Measurements from ENCODE around the gene SLFNL1.

SLFNL1 gene

DNA sequence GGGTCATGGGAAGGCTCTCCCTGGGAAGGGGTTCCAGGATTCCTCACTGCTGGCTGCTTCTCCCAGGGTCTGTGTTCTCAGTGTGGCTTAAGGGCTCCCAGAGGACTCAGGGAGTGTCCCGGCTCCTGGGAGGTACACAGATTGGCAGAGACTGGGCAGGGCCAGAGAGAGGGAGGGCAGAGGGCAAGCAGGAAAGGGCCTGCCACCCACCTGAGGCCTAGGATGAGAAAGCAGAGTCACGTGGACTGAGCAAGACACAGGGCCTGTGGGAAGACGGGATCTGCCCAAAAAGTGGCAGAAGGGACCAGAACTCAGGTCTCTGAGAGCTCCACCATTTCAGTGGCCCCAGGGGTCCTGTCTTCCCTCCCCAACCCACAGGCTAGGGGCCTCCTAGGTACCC lies 871 bp downstream of the SLFNL1 start:
- TF ChIP-seq, protein P1, sequence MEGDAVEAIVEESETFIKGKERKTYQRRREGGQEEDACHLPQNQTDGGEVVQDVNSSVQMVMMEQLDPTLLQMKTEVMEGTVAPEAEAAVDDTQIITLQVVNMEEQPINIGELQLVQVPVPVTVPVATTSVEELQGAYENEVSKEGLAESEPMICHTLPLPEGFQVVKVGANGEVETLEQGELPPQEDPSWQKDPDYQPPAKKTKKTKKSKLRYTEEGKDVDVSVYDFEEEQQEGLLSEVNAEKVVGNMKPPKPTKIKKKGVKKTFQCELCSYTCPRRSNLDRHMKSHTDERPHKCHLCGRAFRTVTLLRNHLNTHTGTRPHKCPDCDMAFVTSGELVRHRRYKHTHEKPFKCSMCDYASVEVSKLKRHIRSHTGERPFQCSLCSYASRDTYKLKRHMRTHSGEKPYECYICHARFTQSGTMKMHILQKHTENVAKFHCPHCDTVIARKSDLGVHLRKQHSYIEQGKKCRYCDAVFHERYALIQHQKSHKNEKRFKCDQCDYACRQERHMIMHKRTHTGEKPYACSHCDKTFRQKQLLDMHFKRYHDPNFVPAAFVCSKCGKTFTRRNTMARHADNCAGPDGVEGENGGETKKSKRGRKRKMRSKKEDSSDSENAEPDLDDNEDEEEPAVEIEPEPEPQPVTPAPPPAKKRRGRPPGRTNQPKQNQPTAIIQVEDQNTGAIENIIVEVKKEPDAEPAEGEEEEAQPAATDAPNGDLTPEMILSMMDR (IDR thresholded peaks at IDR 0.05; ENCODE audit: low read depth, low read length, missing control alignments) = no peak
- no peak overlapping the region for H3K4me3 ChIP-seq (ENCODE audit: low read depth, low read length)
- no peak for DNase-seq (ENCODE audit: low read depth)

DNA sequence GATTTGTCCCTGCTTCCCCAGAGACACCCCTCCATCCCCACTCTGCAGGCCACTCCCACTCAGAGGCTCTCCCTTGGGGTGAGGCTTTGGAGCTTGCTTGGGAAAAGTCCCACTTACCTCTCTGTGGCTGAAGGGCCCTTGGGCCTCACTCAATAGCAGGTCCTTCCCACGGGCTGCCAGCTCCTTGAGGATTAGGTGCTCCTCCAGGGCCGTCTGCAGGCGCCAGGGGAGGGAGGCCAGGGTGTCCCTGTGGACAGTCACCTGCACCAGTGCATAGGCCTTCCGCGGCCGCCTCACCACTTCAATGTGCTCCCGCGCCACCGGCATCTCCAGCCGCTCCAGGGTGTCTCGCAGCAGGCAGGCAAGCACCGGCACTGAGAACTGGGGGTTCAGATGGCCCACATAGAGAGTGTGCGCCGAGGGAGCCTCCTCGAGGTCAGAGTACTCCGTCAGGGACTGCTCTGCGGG lies 1.4 kb downstream of the SLFNL1 start:
- no peak for DNase-seq (ENCODE audit: low read depth)
- no peak overlapping the region for H3K4me3 ChIP-seq (ENCODE audit: low read depth, low read length)
- TF ChIP-seq, protein P1 (IDR thresholded peaks at IDR 0.05; ENCODE audit: low read depth, low read length, missing control alignments) = no peak

DNA sequence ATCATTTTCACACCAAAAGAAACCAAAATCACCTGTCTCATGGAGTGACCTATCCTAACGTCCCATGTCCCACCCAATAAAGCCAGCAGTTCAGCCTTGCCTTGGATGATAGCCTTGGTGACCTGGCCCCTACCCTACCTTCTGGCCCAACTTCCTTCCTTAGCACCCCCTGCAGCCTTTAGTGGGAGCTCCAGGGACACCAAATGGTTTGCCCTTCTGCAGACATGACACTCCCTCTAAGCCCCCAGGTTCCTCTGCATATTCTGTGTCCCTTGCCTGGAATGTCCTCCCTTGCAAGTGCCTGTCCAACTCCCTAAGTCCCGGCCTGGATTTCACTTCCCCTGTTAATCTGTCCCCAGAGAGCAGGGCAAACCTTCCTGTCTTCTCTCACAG lies 2.2 kb downstream of the SLFNL1 start:
- TF ChIP-seq, protein P1 (IDR thresholded peaks at IDR 0.05; ENCODE audit: low read depth, low read length, missing control alignments) = no peak
- no peak for DNase-seq (ENCODE audit: low read depth)

DNA sequence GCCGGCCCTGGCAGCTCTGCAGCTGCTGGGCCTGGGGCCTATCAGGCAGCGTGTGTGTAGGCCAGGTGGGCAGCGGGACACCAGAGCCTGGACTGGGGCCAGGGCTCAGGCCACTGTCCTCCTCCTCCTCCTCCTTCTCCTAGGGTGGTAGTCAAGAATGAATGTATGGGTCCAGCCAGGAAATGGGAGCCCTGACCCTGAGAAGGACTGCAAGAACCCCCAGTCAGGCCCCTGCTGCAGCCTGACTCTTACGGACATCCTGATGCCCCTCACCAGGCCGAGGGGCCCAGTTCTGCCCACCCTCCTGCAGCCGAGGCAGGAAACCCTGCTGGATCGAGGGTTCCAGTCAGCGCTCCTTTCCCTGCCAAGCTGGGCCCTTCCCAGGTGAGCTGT lies 3.5 kb downstream of the SLFNL1 start:
- DNase-seq (ENCODE audit: low read depth) = no peak
- no peak overlapping the region for H3K4me3 ChIP-seq (ENCODE audit: low read depth, low read length)
- TF ChIP-seq, protein P1 (IDR thresholded peaks at IDR 0.05; ENCODE audit: low read depth, low read length, missing control alignments) = no peak

More for the DNA sequence above, 2.2 kb downstream of the SLFNL1 start:
- H3K4me3 ChIP-seq (ENCODE audit: low read depth, low read length) = no peak overlapping the region

- H3K4me3 ChIP-seq (ENCODE audit: low read depth, low read length) = no peak overlapping the region
- TF ChIP-seq, protein P1 (IDR thresholded peaks at IDR 0.05; ENCODE audit: low read depth, low read length, missing control alignments) = no peak
- no peak for DNase-seq (ENCODE audit: low read depth)
Measured at GRCh38 chr1:41017141-41018017, 4.1 kb downstream of the SLFNL1 start.

DNA sequence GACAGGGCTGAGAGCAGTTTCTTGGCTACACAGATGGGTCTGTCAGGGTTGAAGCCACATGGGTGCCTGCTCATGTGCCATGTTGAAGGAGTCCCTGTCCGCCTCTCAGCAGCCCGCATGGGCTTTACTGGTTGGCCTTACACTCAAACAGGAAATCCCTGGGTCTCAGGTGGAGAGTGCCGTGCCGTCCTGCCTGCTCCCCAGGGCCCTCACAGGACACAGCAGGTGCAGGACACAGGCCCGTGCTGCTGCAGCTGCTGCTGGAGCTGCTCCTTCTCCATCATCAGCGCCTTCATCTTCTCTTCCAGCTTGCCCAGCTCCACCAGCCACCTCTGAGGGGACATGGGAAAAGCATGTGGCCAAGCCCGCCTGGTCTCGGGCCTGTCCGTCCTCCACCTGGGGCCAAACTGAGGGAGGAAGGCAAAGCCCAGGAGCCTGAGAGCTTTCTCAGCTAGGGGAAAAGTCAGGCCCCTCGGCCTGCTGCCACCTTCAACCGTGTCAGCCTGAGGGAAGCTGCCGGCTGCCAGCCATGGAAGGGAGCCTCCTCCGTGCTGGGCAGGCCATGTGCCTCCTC lies 5.5 kb downstream of the SLFNL1 start:
- TF ChIP-seq, protein P1 (IDR thresholded peaks at IDR 0.05; ENCODE audit: low read depth, low read length, missing control alignments) = no peak
- no peak for DNase-seq (ENCODE audit: low read depth)

More for the DNA sequence above, 5.5 kb downstream of the SLFNL1 start:
- no peak overlapping the region for H3K4me3 ChIP-seq (ENCODE audit: low read depth, low read length)

All from GM12864 (cell line).